Smooth muscle cell (in vitro differentiated cells): Measurements from ENCODE around the gene JMJD1C. TPM values are rescaled to one million over a fixed set of nuclear protein-coding genes. Genes with fewer than 3 reads are reported as not detected.

Experiments used
- DNase-seq: peaks from one replicate; lab custom pipeline; 2025; ENCODE audit not compliant: unreplicated experiment; lab: John Stamatoyannopoulos, UW
- H2AFZ ChIP-seq: fragments of 200-600 bp; sonication (generic); 2 replicates; pipeline ENCODE4 v1.6.0; 2016; ENCODE audit warnings: antibody characterized with exemption, low read depth, mild to moderate bottlenecking
- H3F3A ChIP-seq: fragments of 200-600 bp; sonication (generic); 2 replicates; pipeline ENCODE4 v1.6.0; 2017; ENCODE audit warnings: antibody characterized with exemption, low read depth
- H3K27ac ChIP-seq: fragments of 200-600 bp; sonication (generic); 2 replicates; pipeline ENCODE4 v1.5.1; 2016; ENCODE audit warnings: low read depth, mild to moderate bottlenecking
- H3K27me3 ChIP-seq: fragments of 200-600 bp; sonication (generic); 2 replicates; pipeline ENCODE4 v1.6.1; 2016; ENCODE audit warnings: low read depth, mild to moderate bottlenecking
- H3K36me3 ChIP-seq: fragments of 200-600 bp; sonication (generic); 2 replicates; pipeline ENCODE4 v1.5.1; 2016; ENCODE audit warnings: low read depth
- H3K4me1 ChIP-seq: fragments of 200-600 bp; sonication (generic); 2 replicates; pipeline ENCODE4 v1.5.1; 2016; ENCODE audit warnings: low read depth
- H3K4me2 ChIP-seq: fragments of 200-600 bp; sonication (generic); 2 replicates; pipeline ENCODE4 v1.6.0; 2016; ENCODE audit warnings: mild to moderate bottlenecking
- H3K4me3 ChIP-seq: fragments of 200-600 bp; sonication (generic); 2 replicates; pipeline ENCODE4 v1.5.1; 2016; ENCODE audit warnings: mild to moderate bottlenecking
- H3K79me2 ChIP-seq: fragments of 200-600 bp; sonication (generic); 2 replicates; pipeline ENCODE4 v1.6.0; 2016; ENCODE audit warnings: low read depth, mild to moderate bottlenecking
- H3K9ac ChIP-seq: fragments of 200-600 bp; sonication (generic); 2 replicates; pipeline ENCODE4 v1.6.0; 2016; ENCODE audit warnings: low read depth
- H3K9me3 ChIP-seq: fragments of 200-600 bp; sonication (generic); replicated peaks from 2 replicates; pipeline ENCODE4 v1.5.1; 2016; ENCODE audit warnings: low read depth
- H4K20me1 ChIP-seq: fragments of 200-600 bp; sonication (generic); 2 replicates; pipeline ENCODE4 v1.6.0; 2016; ENCODE audit warnings: low read depth
- WGBS: methylation state at CpG from one replicate; pipeline ENCODE4 v1.1.7; 2016; ENCODE audit warnings: low lambda C conversion rate; 5-methylcytosine and 5-hydroxymethylcytosine counted together
- polyA plus RNA-seq: library from polyadenylated mRNA; unstranded; fragments of >200 nt; fragmentation: Nextera tagmentation; extraction: Ambion mirVana; gene quantifications from 2 replicates; pipeline ENCODE4 v1.2.1, GENCODE V29; 2016
- total RNA-seq: library from RNA; depleted of rRNA; stranded (reverse); fragments of >200 nt; gene quantifications from 2 replicates; pipeline ENCODE4 v1.2.3, GENCODE V29; 2014
- TF ChIP-seq, protein P1 (sequence below): fragments of 200-600 bp; sonication (generic); IDR thresholded peaks from 2 replicates; pipeline ENCODE4 v1.5.1; 2017; ENCODE audit warnings: borderline replicate concordance, mild to moderate bottlenecking, antibody characterized with exemption; ENCODE audit not compliant: insufficient read depth, poor library complexity, severe bottlenecking

Gene JMJD1C
- total and polyA plus RNA-seq, 2 experiments from 2014 or later, result 28.5 to 132 TPM

DNA sequence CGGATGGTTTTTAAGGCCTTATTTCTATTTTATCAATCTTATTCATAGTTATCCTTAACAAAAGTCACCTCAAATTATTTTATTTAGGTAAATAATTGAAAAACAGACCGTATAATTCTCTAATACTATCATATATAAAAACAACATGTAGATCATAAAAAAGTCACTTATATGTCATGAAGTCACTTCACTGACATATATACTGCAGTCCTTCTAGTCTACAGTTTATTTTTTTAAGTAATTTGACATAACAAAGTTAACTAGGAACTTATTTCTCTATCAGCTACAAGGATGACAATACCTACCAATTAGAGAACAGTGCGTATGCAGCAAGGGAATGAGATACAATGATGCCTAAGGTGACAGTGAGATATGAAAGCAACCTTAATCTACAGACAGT is 26.2 kb downstream of the JMJD1C start:
- Histone ChIP-seq H3K4me2 (peak overlapping the region; percentile 11), H4K20me1 (peaks cover 97% of the 10 kb centered on the region), H3F3A (no peaks in the 10 kb centered on the region), H3K79me2 (peaks cover 98% of the 10 kb centered on the region), H3K9ac (no peak overlapping the region), H3K9me3 (no peaks in the 10 kb centered on the region), H3K27me3 (no peaks in the 10 kb centered on the region), H3K4me3 (no peak overlapping the region), H3K4me1 (peaks cover 5% of the 10 kb centered on the region), H3K27ac (no peak overlapping the region), H3K36me3 (no peaks in the 10 kb centered on the region), H2AFZ (no peak overlapping the region)
- TF ChIP-seq, protein P1, sequence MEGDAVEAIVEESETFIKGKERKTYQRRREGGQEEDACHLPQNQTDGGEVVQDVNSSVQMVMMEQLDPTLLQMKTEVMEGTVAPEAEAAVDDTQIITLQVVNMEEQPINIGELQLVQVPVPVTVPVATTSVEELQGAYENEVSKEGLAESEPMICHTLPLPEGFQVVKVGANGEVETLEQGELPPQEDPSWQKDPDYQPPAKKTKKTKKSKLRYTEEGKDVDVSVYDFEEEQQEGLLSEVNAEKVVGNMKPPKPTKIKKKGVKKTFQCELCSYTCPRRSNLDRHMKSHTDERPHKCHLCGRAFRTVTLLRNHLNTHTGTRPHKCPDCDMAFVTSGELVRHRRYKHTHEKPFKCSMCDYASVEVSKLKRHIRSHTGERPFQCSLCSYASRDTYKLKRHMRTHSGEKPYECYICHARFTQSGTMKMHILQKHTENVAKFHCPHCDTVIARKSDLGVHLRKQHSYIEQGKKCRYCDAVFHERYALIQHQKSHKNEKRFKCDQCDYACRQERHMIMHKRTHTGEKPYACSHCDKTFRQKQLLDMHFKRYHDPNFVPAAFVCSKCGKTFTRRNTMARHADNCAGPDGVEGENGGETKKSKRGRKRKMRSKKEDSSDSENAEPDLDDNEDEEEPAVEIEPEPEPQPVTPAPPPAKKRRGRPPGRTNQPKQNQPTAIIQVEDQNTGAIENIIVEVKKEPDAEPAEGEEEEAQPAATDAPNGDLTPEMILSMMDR, result no peak
- no peak for DNase-seq
- 93% methylated on average over 3 of the region's 3 CpGs for WGBS

- peaks cover 4% of the 10 kb centered on the region for H3F3A ChIP-seq
- H3K4me3 ChIP-seq, result no peak overlapping the region
- no peaks in the 10 kb centered on the region for H3K27me3 ChIP-seq
- no peak overlapping the region for H3K9ac ChIP-seq
- no peaks in the 10 kb centered on the region for H3K36me3 ChIP-seq
- no peak overlapping the region for H2AFZ ChIP-seq
- peaks cover 5% of the 10 kb centered on the region for H3K4me1 ChIP-seq
- H3K79me2 ChIP-seq, result peaks cover 98% of the 10 kb centered on the region
- peak overlapping the region; percentile 11 for H3K4me2 ChIP-seq
- TF ChIP-seq, protein P1, result no peak
- DNase-seq, result no peak
- peaks cover 98% of the 10 kb centered on the region for H4K20me1 ChIP-seq
- peak overlapping the region; percentile 2 for H3K27ac ChIP-seq
- no peaks in the 10 kb centered on the region for H3K9me3 ChIP-seq
- 68% methylated on average over 8 of the region's 8 CpGs for WGBS
These were observed 27.0 kb downstream of the JMJD1C start for GRCh38 chr10:63438506-63439498.

- DNase-seq, result no peak
- H3K9ac ChIP-seq, result no peak overlapping the region
- WGBS, result 58% methylated on average over 2 of the region's 2 CpGs
- H3F3A ChIP-seq, result peaks cover 4% of the 10 kb centered on the region
- H3K27ac ChIP-seq, result peak overlapping the region; percentile 1
- no peaks in the 10 kb centered on the region for H3K27me3 ChIP-seq
- peaks cover 5% of the 10 kb centered on the region for H3K4me1 ChIP-seq
- H2AFZ ChIP-seq, result no peak overlapping the region
- peaks cover 86% of the 10 kb centered on the region for H4K20me1 ChIP-seq
- peaks cover 98% of the 10 kb centered on the region for H3K79me2 ChIP-seq
- no peak overlapping the region for H3K4me3 ChIP-seq
- H3K4me2 ChIP-seq, result no peak overlapping the region
- TF ChIP-seq, protein P1, result no peak
- no peaks in the 10 kb centered on the region for H3K36me3 ChIP-seq
- H3K9me3 ChIP-seq, result no peaks in the 10 kb centered on the region
These were observed 28.4 kb downstream of the JMJD1C start for GRCh38 chr10:63437116-63437949.
